Cardiac muscle cell (in vitro differentiated cells and primary cell): ENCODE results near the gene HELZ2. TPM values are rescaled to one million over a fixed set of nuclear protein-coding genes. Genes with fewer than 3 reads are reported as not detected.

Source experiments
- DNase-seq, 2 donors: peaks; one replicate each; pipeline versions ENCODE4 v3.0.0 to v3.0.0-alpha.2; 2010 to 2017; ENCODE audit warnings: low read depth in 1 of 2, low spot score in 1 of 2
- H3K27ac ChIP-seq: fragments of 200-600 bp; sonication (generic); 2 replicates; pipeline ENCODE4 v1.5.1; 2016
- H3K27me3 ChIP-seq: fragments of 200-600 bp; sonication (generic); 2 replicates; pipeline ENCODE4 v1.6.0; 2016; ENCODE audit warnings: control low read depth
- H3K36me3 ChIP-seq: fragments of 200-600 bp; sonication (generic); 2 replicates; pipeline ENCODE4 v1.5.1; 2016; ENCODE audit warnings: control low read depth
- H3K4me1 ChIP-seq: fragments of 200-600 bp; sonication (generic); 2 replicates; pipeline ENCODE4 v1.8.1; 2017; ENCODE audit warnings: low read depth, mild to moderate bottlenecking, mixed run types
- H3K4me3 ChIP-seq: fragments of 200-600 bp; sonication (generic); 2 replicates; pipeline ENCODE4 v1.5.1; 2016; ENCODE audit warnings: mild to moderate bottlenecking
- H3K9me3 ChIP-seq: fragments of 200-600 bp; sonication (generic); 2 replicates; pipeline ENCODE4 v1.5.1; 2017; ENCODE audit warnings: low read depth, mild to moderate bottlenecking, control low read depth
- polyA plus RNA-seq: library from polyadenylated mRNA; unstranded; fragments of >200 nt; fragmentation: Nextera tagmentation; extraction: Ambion mirVana; gene quantifications from 2 replicates; pipeline ENCODE4 v1.2.1, GENCODE V29; 2016
- total RNA-seq: library from RNA; depleted of rRNA; stranded (reverse); fragments of >200 nt; gene quantifications from 2 replicates; pipeline ENCODE4 v1.2.3, GENCODE V29; 2016
- TF ChIP-seq, protein P1 (sequence below): IDR thresholded peaks from 2 replicates; pipeline ENCODE4 v1.5.1; 2012; ENCODE audit warnings: low read depth, mild to moderate bottlenecking, low read length

Gene HELZ2
- total and polyA plus RNA-seq, 2 experiments from 2014 or later = 1.7 to 14.3 TPM

DNA sequence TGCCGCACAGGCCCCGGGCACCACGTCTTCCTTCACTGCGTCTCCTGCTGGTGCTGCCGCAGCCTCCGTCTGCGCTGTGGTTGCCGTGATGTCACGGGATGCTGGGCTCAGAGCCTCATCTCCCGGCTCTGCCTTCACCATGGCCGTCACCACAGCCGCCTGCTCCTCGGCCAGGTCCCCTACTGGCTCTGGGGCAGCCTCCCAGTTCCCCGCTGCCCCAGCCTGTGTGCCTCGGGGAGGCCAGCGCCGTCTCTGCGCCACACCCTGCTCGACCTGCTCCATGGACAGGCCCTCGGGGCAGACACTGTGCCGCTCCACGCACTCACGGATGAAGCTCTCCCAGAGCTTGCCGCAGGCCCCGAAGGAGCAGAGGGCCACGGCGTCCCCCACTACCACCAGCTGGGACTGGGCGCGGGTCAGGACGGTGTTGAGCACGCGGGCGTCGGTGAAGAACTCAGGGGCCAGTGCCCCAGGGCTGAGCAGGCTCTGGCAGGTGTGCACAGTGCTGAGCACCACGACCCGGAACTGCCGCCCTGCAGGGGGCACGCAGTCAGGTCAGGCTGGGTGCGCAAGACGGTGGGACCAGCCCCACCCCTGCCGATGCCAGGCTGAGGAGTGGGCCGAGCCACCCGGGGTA lies 8.2 kb downstream of the HELZ2 start:
- no peaks in the 10 kb centered on the region for H3K36me3 ChIP-seq
- H3K9me3 ChIP-seq = no peaks in the 10 kb centered on the region
- H3K4me1 ChIP-seq = no peaks in the 10 kb centered on the region
- DNase-seq = no peak
- H3K27me3 ChIP-seq = no peaks in the 10 kb centered on the region
- H3K27ac ChIP-seq = no peak overlapping the region
- no peak overlapping the region for H3K4me3 ChIP-seq
- TF ChIP-seq, protein P1, sequence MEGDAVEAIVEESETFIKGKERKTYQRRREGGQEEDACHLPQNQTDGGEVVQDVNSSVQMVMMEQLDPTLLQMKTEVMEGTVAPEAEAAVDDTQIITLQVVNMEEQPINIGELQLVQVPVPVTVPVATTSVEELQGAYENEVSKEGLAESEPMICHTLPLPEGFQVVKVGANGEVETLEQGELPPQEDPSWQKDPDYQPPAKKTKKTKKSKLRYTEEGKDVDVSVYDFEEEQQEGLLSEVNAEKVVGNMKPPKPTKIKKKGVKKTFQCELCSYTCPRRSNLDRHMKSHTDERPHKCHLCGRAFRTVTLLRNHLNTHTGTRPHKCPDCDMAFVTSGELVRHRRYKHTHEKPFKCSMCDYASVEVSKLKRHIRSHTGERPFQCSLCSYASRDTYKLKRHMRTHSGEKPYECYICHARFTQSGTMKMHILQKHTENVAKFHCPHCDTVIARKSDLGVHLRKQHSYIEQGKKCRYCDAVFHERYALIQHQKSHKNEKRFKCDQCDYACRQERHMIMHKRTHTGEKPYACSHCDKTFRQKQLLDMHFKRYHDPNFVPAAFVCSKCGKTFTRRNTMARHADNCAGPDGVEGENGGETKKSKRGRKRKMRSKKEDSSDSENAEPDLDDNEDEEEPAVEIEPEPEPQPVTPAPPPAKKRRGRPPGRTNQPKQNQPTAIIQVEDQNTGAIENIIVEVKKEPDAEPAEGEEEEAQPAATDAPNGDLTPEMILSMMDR = no peak

DNA sequence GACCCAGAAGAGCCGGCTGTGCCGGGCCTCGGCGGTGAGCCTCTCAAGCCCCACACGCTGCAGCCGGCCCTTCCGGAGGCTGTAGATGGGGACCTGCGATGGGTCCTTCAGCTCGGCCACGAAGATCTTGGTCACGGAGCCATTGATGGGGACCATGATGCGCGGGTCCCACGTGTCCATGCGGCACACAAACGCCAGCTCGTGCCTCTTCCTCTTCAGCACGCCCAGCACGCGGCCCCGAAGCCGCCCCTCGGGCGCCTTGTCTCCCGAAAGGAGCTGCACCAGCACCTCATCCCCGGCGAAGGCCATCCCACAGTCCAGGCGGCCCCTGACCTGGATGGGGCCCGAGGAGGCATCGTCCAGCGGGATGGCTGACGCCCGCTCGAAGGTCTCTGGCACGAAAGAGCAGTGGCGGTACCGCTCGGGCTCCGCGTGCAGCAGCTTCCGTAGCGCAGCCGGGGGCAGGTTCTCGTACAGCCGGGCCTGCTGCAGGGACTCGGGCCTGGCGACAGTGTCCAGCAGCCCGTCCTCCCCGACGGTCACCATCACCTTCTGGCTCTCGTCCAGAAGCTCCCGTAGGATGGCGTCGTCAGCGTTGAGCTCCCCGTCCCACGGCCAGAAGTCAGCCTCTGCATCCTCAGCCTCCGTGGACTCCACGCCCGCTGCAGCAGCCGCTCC lies 8.9 kb downstream of the HELZ2 start:
- no peaks in the 10 kb centered on the region for H3K36me3 ChIP-seq
- no peaks in the 10 kb centered on the region for H3K27me3 ChIP-seq
- DNase-seq = no peak
- no peaks in the 10 kb centered on the region for H3K9me3 ChIP-seq
- TF ChIP-seq, protein P1 = no peak
- no peaks in the 10 kb centered on the region for H3K4me1 ChIP-seq
- H3K27ac ChIP-seq = no peak overlapping the region
- no peak overlapping the region for H3K4me3 ChIP-seq

DNA sequence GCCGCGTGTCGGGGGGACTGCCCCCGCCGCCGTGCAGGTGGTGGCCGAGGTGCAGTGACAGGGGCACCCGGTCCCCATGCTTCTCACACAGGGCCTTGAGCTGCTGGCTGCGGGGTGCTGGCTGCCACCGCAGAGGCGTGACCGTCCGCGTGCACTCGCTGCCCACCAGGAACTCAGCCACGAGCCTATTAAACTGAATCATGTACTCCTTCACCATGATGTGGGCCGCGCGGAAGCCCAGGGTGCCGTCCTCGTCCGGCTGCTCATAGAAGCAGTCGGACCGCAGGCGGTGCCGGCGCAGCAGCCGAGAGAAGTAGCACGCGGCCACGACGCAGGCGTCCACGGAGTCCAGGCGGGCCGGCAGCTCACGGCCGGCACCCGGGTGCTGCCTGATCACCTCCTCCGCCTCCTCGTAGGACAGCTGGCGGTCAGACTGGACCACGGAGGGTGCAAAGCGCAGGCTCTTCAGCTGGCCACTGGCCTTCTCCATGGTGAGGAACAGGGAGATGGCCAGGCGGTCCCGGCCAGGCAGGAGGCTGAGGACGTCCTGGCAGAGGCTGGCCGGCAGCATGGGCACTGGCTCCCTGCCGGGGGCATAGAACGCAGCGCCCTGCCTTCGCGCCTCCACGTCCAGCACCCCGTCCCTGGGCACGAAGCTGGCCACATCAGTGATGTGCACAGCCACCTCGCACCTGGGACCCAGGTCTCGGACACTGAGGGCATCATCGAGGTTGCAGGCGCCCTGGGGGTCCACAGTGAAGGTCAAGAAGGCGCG lies 9.8 kb downstream of the HELZ2 start:
- H3K9me3 ChIP-seq = no peaks in the 10 kb centered on the region
- TF ChIP-seq, protein P1 = no peak
- H3K27ac ChIP-seq = no peak overlapping the region

DNA sequence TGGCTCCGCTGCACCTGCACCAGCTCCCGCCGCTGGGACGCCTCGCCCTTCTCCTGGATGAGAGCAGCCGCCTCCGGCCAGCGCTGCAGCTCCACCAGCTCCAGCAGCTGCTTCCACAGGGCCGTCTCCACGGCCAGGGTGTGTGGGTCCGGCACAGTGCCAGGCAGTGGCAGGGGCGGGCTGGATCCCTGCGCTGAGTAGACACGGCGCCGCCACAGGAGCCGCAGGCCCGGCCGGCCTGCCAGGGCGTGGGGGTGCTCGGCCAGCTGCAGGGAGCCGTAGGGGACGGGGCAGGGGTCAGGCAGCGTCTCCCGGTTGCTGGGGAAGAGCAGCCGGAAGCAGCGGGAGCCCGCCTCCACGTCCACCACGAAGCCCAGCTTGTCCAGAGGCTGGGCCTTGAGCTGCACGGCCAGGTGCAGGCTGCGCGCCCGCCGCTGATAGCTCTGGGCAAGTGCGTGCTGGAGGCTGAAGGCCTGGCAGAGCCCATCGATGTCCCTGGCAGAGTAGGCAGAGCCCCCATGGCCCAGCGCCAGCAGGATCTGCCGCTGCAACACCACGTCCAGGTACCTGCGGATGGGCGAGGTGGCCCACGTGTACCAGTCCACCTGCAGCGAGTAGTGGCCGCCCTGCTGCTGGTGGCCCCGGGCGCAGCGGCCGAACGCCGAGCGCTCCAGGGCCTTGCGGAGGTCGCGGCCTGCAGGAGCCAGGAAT lies 10.7 kb downstream of the HELZ2 start:
- no peaks in the 10 kb centered on the region for H3K36me3 ChIP-seq
- H3K4me3 ChIP-seq = no peak overlapping the region
- TF ChIP-seq, protein P1 = no peak

More for the DNA sequence above, 9.8 kb downstream of the HELZ2 start:
- no peak for DNase-seq
- Histone ChIP-seq H3K27me3 (no peaks in the 10 kb centered on the region), H3K4me3 (no peak overlapping the region), H3K36me3 (no peaks in the 10 kb centered on the region), H3K4me1 (no peaks in the 10 kb centered on the region)

DNA sequence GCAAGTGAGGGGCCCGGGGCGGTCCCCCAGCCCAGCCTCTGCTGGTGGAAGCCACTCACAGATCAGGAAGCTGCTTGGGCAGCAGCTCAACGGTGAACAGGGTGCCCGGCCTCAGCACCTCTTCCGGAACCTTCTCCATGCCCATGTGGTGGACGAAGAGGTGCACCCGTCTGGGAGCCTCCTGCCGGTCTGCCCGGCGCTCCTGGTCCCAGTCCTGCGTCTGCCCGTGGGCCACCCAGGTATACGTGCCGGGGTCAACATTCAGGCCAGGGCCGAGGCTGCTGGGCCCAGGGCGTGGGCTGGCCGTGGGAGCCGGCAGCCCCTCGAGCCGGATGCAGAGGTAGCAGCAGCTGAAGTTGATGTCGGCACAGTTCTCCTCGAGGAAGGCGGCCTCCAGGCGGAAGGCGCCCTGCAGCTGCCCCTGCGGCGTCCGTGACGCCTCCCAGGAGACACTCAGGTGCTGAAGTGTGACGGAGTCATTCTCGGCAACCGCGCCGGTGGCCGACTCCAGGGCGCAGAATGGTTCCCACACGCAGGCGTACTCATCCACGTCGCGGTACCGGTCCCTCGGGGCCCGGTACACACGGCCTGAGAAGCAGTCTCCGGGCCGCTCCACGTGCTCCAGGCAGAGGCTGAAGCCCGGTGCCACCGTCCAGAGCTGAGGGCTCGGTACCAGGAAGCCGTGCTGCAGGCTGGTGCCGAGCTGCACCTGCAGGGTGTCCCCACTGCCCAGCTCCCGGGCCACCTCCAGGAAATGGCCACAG lies 11.4 kb downstream of the HELZ2 start:
- no peaks in the 10 kb centered on the region for H3K27me3 ChIP-seq
- H3K9me3 ChIP-seq = no peaks in the 10 kb centered on the region
- no peak for DNase-seq
- TF ChIP-seq, protein P1 = no peak
- no peaks in the 10 kb centered on the region for H3K4me1 ChIP-seq
- no peaks in the 10 kb centered on the region for H3K36me3 ChIP-seq
- H3K4me3 ChIP-seq = no peak overlapping the region
- no peak overlapping the region for H3K27ac ChIP-seq

More for the DNA sequence above, 10.7 kb downstream of the HELZ2 start:
- no peak for DNase-seq
- Histone ChIP-seq H3K27ac (no peak overlapping the region), H3K27me3 (no peaks in the 10 kb centered on the region), H3K9me3 (no peaks in the 10 kb centered on the region), H3K4me1 (no peaks in the 10 kb centered on the region)
